HEK293 (cell line): Measurements from ENCODE around the gene MAP3K5.

Source experiments
- CTCF ChIA-PET: fragments of 350-600 bp; formaldehyde crosslinking; extraction: SDS; loops from one replicate; lab custom pipeline; 2021; ENCODE audit warnings: antibody characterized with exemption; lab: Yijun Ruan, JAX
- POLR2A ChIA-PET: fragments of 300-600 bp; formaldehyde crosslinking; extraction: SDS; loops from one replicate; lab custom pipeline; 2020; ENCODE audit warnings: antibody characterized with exemption, inconsistent platforms; lab: Yijun Ruan, JAX
- H3K27ac ChIP-seq: fragments of 200-500 bp; sonication (Bioruptor generic); 2 replicates; pipeline ENCODE4 v1.5.1; 2014; ENCODE audit warnings: low read depth, low read length, control low read depth, inconsistent platforms; ENCODE audit errors: extremely low read depth
- H3K36me3 ChIP-seq, 2 experiments: fragments of 200-500 bp in 1 of 2; sonication (Bioruptor generic) in 1 of 2; 1 replicate in 1 of 2; 2 replicates in 1 of 2; pipeline ENCODE4 v1.5.1; 2014 to 2017; ENCODE audit warnings: inconsistent platforms in 2 of 2, low read length in 2 of 2; ENCODE audit not compliant: control insufficient read depth in 2 of 2, insufficient read depth in 1 of 2
- H3K4me1 ChIP-seq: fragments of 200-500 bp; sonication (Bioruptor generic); 2 replicates; pipeline ENCODE4 v1.5.1; 2014; ENCODE audit warnings: mild to moderate bottlenecking, low read length, inconsistent platforms; ENCODE audit not compliant: control insufficient read depth, insufficient read depth
- H3K4me3 ChIP-seq: 2 replicates; pipeline ENCODE4 v1.5.1; 2011; ENCODE audit warnings: low read depth, mild to moderate bottlenecking, control low read depth, low read length, moderate library complexity
- H3K9me3 ChIP-seq: fragments of 200-500 bp; sonication (Bioruptor generic); 2 replicates; pipeline ENCODE4 v1.5.1; 2014; ENCODE audit warnings: low read depth, low read length, inconsistent platforms; ENCODE audit not compliant: control insufficient read depth, insufficient read depth
- HOXA7 ChIP-seq: sonication (generic); formaldehyde crosslinking; IDR thresholded peaks from 2 replicates; pipeline ENCODE4 v1.8.1; 2022; ENCODE audit warnings: missing genetic modification reagents, borderline replicate concordance
- IKZF3 ChIP-seq: fragments of 450-650 bp; IDR thresholded peaks from 2 replicates; pipeline ENCODE4 v1.5.0; 2018; ENCODE audit warnings: missing biosample characterization, mild to moderate bottlenecking, missing genetic modification characterization, moderate library complexity
- ZBTB17 ChIP-seq: fragments of 450-650 bp; formaldehyde crosslinking; IDR thresholded peaks from 2 replicates; pipeline ENCODE4 v1.5.1; 2016; ENCODE audit warnings: missing biosample characterization, missing genetic modification characterization
- ZBTB48 ChIP-seq: fragments of 450-650 bp; formaldehyde crosslinking; IDR thresholded peaks from 2 replicates; pipeline ENCODE4 v1.5.1; 2016; ENCODE audit warnings: missing biosample characterization, missing genetic modification characterization
- ZIC2 ChIP-seq: fragments of 450-650 bp; formaldehyde crosslinking; IDR thresholded peaks from 2 replicates; pipeline ENCODE4 v1.5.1; 2016; ENCODE audit warnings: missing biosample characterization, missing genetic modification characterization
- ZNF10 ChIP-seq: fragments of 450-650 bp; formaldehyde crosslinking; IDR thresholded peaks from 2 replicates; pipeline ENCODE4 v1.5.1; 2017; ENCODE audit warnings: missing biosample characterization, missing genetic modification characterization
- ZNF112 ChIP-seq: fragments of 450-650 bp; formaldehyde crosslinking; IDR thresholded peaks from 2 replicates; pipeline ENCODE4 v1.5.0; 2017; ENCODE audit warnings: missing biosample characterization, missing genetic modification characterization
- ZNF223 ChIP-seq: fragments of 450-650 bp; formaldehyde crosslinking; IDR thresholded peaks from 2 replicates; pipeline ENCODE4 v1.5.1; 2016; ENCODE audit warnings: missing biosample characterization, missing genetic modification characterization
- ZNF530 ChIP-seq: fragments of 450-650 bp; formaldehyde crosslinking; IDR thresholded peaks from 2 replicates; pipeline ENCODE4 v1.5.1; 2016; ENCODE audit warnings: low read depth, missing biosample characterization, missing genetic modification characterization
- ZNF544 ChIP-seq: fragments of 450-650 bp; formaldehyde crosslinking; IDR thresholded peaks from 2 replicates; pipeline ENCODE4 v1.5.0; 2017; ENCODE audit warnings: missing biosample characterization, missing genetic modification characterization
- ZNF768 ChIP-seq: fragments of 450-650 bp; formaldehyde crosslinking; IDR thresholded peaks from 2 replicates; pipeline ENCODE4 v1.5.1; 2018; ENCODE audit warnings: missing biosample characterization, mild to moderate bottlenecking, missing genetic modification characterization
- ZNF843 ChIP-seq: fragments of 450-650 bp; formaldehyde crosslinking; IDR thresholded peaks from 2 replicates; pipeline ENCODE4 v1.5.1; 2016; ENCODE audit warnings: missing biosample characterization, missing genetic modification characterization
- ZSCAN30 ChIP-seq: fragments of 450-650 bp; IDR thresholded peaks from 2 replicates; pipeline ENCODE4 v1.5.1; 2018; ENCODE audit warnings: missing biosample characterization, mild to moderate bottlenecking, missing genetic modification characterization, moderate library complexity
- TF ChIP-seq, protein P1 (sequence below): fragments of 450-650 bp; formaldehyde crosslinking; IDR thresholded peaks from 2 replicates; pipeline ENCODE4 v1.5.1; 2017; ENCODE audit warnings: missing biosample characterization, missing genetic modification characterization
- TF ChIP-seq, protein P2 (sequence below): fragments of 450-650 bp; formaldehyde crosslinking; IDR thresholded peaks from 2 replicates; pipeline ENCODE4 v1.5.1; 2016; ENCODE audit warnings: missing biosample characterization, missing genetic modification characterization, borderline replicate concordance
- TF ChIP-seq, protein P3 (sequence below): fragments of 450-650 bp; formaldehyde crosslinking; IDR thresholded peaks from 2 replicates; pipeline ENCODE4 v1.5.1; 2016; ENCODE audit warnings: missing biosample characterization, missing genetic modification characterization
- TF ChIP-seq, protein P4 (sequence below): fragments of 450-650 bp; formaldehyde crosslinking; IDR thresholded peaks from 2 replicates; pipeline ENCODE4 v1.5.1; 2016; ENCODE audit warnings: missing biosample characterization, missing genetic modification characterization
- TF ChIP-seq, protein P5 (sequence below): fragments of 450-650 bp; formaldehyde crosslinking; IDR thresholded peaks from 2 replicates; pipeline ENCODE4 v1.5.1; 2017; ENCODE audit warnings: missing biosample characterization, mild to moderate bottlenecking, missing genetic modification characterization, moderate library complexity
- TF ChIP-seq, protein P6 (sequence below): fragments of 450-650 bp; formaldehyde crosslinking; IDR thresholded peaks from 2 replicates; pipeline ENCODE4 v1.5.1; 2016; ENCODE audit warnings: missing biosample characterization, missing genetic modification characterization

MAP3K5 gene

DNA sequence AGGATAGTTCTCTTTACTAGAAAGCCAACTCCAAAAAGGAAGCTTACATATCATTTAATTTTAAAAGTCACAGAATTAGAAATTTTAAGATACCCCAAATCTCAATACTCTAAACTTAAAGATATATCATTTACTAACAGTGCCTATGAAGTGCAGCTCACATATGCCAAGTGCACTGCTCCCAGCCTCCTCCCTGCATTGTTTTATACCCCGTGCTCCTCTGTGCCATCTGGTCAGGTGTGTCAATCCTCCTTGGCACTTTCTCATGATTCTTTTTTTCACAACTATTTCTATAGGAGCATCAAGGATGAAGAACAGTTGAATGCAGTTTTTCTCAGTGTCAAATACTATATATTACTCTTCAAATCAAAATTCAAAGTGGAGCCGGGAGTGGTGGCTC is 250.9 kb downstream of the MAP3K5 start:
- TF ChIP-seq ZNF530 (no peak), HOXA7 (CRISPR knock-in tag) (no peak), ZNF768 (tag by site-specific recombination) (no peak), ZIC2 (tag by site-specific recombination) (no peak), ZSCAN30 (tag by site-specific recombination) (no peak), ZBTB17 (tag by site-specific recombination) (no peak)
- TF ChIP-seq, protein P1, sequence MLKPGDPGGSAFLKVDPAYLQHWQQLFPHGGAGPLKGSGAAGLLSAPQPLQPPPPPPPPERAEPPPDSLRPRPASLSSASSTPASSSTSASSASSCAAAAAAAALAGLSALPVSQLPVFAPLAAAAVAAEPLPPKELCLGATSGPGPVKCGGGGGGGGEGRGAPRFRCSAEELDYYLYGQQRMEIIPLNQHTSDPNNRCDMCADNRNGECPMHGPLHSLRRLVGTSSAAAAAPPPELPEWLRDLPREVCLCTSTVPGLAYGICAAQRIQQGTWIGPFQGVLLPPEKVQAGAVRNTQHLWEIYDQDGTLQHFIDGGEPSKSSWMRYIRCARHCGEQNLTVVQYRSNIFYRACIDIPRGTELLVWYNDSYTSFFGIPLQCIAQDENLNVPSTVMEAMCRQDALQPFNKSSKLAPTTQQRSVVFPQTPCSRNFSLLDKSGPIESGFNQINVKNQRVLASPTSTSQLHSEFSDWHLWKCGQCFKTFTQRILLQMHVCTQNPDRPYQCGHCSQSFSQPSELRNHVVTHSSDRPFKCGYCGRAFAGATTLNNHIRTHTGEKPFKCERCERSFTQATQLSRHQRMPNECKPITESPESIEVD = no peak
- TF ChIP-seq, protein P2, sequence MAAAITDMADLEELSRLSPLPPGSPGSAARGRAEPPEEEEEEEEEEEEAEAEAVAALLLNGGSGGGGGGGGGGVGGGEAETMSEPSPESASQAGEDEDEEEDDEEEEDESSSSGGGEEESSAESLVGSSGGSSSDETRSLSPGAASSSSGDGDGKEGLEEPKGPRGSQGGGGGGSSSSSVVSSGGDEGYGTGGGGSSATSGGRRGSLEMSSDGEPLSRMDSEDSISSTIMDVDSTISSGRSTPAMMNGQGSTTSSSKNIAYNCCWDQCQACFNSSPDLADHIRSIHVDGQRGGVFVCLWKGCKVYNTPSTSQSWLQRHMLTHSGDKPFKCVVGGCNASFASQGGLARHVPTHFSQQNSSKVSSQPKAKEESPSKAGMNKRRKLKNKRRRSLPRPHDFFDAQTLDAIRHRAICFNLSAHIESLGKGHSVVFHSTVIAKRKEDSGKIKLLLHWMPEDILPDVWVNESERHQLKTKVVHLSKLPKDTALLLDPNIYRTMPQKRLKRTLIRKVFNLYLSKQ (tag by site-specific recombination) = no peak
- CTCF ChIA-PET = interaction anchor here (0.6 to 1.6 kb wide), 5 partner anchors 8 to 224 kb away, joined by 3 to 7 read pairs (median 3); partner anchors contain the start of gene MAP7

DNA sequence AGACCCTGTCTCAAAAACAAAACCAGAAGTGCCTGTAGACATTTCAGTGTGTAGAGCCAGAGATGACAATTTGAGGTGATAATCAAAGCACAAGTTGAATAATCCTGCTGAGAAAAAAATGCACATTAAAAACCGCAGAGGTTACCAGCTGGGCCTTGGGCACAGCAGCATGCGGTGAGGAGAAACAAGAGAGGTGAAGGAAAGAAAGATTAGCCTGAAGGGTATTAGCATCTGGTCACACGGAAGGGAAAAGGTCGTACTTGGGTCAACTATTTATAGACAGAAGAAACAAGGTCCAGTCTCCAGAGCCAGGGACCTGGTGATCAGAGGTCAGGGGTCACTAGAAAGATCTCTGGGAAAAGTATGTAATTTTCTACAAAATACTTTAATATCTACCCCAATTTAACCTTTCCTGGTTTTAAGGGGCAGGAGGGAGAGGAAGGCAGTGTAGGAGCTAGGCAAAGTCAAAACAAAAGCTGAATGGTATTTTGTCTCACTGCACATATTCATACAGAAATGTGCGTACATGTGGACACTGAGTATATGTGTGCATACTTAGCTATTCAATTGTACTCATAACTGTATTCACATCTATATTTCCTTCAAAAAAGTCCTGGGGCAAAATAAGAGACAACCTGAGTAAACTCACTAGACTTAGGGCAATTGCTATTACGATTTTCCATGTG is 252.2 kb downstream of the MAP3K5 start:
- no peak overlapping the region for H3K27ac ChIP-seq
- H3K36me3 ChIP-seq = peaks cover 0 to 3% of the 10 kb centered on the region in 2 experiments; a peak in 1 of 3 replicates
- ChIA-PET POLR2A (interaction anchor here (0.7 to 1.8 kb wide), 3 partner anchors 9 to 250 kb away, joined by 3 to 4 read pairs (median 3); partner anchors contain the start of genes BCLAF1 and MAP7), CTCF (interaction anchor here (1.2 to 2.0 kb wide), 3 partner anchors 10 to 252 kb away, joined by 3 to 8 read pairs (median 7); partner anchors contain the start of genes MAP3K5 and MAP7)
- no peak overlapping the region for H3K4me3 ChIP-seq
- H3K9me3 ChIP-seq = no peaks in the 10 kb centered on the region
- TF ChIP-seq ZIC2 (tag by site-specific recombination) = peak; percentile 88
- TF ChIP-seq, protein P3, sequence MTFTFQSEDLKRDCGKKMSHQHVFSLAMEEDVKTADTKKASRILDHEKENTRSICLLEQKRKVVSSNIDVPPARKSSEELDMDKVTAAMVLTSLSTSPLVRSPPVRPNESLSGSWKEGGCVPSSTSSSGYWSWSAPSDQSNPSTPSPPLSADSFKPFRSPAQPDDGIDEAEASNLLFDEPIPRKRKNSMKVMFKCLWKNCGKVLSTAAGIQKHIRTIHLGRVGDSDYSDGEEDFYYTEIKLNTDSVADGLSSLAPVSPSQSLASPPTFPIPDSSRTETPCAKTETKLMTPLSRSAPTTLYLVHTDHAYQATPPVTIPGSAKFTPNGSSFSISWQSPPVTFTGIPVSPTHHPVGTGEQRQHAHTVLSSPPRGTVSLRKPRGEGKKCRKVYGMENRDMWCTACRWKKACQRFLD = no peak
- TF ChIP-seq IKZF3 (tag by site-specific recombination) = peak; percentile 60
- TF ChIP-seq ZNF10 (tag by site-specific recombination) = 0 out of 2 replicates have a peak, but pooled peaks have one; percentile 32
- peaks cover 8% of the 10 kb centered on the region for H3K4me1 ChIP-seq

More for the DNA sequence above, 250.9 kb downstream of the MAP3K5 start:
- Histone ChIP-seq H3K9me3 (no peaks in the 10 kb centered on the region), H3K27ac (no peak overlapping the region), H3K4me1 (peaks cover 9% of the 10 kb centered on the region), H3K4me3 (no peak overlapping the region), H3K36me3 (peaks cover 0 to 3% of the 10 kb centered on the region in 2 experiments; a peak in 1 of 3 replicates)
- POLR2A ChIA-PET = no interaction called here

DNA sequence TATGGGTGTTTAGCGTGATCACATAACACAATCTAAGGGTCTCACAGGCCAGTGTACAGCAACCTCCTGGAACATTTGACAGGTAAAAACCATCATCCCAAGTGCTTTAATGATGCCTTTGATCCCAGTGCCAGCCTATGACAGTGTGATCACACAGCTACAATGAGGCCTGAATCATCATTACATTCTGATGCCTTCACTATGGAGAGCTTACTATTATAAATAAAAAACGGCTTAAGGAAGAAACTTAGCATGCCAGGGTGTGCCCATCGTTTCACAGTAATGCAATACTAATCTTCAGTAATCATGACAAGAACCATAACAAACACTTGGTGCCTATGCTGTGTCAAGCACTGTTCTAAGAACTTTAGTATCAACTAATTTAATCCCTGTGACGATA is 253.4 kb downstream of the MAP3K5 start:
- POLR2A ChIA-PET = interaction anchor here (1.5 to 1.8 kb wide), 2 partner anchors 10 to 11 kb away, joined by 3 to 4 read pairs; partner anchors contain the start of gene MAP7
- H3K27ac ChIP-seq = no peak overlapping the region
- no peak overlapping the region for H3K4me3 ChIP-seq
- peaks cover 0 to 3% of the 10 kb centered on the region in 2 experiments; a peak in 1 of 3 replicates for H3K36me3 ChIP-seq
- H3K9me3 ChIP-seq = no peaks in the 10 kb centered on the region
- H3K4me1 ChIP-seq = peaks cover 8% of the 10 kb centered on the region
- CTCF ChIA-PET = interaction anchor here (1.4 to 2.0 kb wide), 2 partner anchors 8 to 253 kb away, joined by 6 to 8 read pairs; partner anchors contain the start of gene MAP3K5
- no peak for TF ChIP-seq ZNF843 (tag by site-specific recombination)
- TF ChIP-seq ZBTB48 (tag by site-specific recombination) = no peak
- TF ChIP-seq, protein P4, sequence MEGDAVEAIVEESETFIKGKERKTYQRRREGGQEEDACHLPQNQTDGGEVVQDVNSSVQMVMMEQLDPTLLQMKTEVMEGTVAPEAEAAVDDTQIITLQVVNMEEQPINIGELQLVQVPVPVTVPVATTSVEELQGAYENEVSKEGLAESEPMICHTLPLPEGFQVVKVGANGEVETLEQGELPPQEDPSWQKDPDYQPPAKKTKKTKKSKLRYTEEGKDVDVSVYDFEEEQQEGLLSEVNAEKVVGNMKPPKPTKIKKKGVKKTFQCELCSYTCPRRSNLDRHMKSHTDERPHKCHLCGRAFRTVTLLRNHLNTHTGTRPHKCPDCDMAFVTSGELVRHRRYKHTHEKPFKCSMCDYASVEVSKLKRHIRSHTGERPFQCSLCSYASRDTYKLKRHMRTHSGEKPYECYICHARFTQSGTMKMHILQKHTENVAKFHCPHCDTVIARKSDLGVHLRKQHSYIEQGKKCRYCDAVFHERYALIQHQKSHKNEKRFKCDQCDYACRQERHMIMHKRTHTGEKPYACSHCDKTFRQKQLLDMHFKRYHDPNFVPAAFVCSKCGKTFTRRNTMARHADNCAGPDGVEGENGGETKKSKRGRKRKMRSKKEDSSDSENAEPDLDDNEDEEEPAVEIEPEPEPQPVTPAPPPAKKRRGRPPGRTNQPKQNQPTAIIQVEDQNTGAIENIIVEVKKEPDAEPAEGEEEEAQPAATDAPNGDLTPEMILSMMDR (tag by site-specific recombination) = no peak
- TF ChIP-seq ZNF530 = no peak
- no peak for TF ChIP-seq ZNF223
- TF ChIP-seq, protein P5, sequence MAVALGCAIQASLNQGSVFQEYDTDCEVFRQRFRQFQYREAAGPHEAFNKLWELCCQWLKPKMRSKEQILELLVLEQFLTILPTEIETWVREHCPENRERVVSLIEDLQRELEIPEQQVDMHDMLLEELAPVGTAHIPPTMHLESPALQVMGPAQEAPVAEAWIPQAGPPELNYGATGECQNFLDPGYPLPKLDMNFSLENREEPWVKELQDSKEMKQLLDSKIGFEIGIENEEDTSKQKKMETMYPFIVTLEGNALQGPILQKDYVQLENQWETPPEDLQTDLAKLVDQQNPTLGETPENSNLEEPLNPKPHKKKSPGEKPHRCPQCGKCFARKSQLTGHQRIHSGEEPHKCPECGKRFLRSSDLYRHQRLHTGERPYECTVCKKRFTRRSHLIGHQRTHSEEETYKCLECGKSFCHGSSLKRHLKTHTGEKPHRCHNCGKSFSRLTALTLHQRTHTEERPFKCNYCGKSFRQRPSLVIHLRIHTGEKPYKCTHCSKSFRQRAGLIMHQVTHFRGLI (tag by site-specific recombination) = no peak
- TF ChIP-seq ZNF544 = no peak
- no peak for TF ChIP-seq ZNF112
- TF ChIP-seq, protein P6, sequence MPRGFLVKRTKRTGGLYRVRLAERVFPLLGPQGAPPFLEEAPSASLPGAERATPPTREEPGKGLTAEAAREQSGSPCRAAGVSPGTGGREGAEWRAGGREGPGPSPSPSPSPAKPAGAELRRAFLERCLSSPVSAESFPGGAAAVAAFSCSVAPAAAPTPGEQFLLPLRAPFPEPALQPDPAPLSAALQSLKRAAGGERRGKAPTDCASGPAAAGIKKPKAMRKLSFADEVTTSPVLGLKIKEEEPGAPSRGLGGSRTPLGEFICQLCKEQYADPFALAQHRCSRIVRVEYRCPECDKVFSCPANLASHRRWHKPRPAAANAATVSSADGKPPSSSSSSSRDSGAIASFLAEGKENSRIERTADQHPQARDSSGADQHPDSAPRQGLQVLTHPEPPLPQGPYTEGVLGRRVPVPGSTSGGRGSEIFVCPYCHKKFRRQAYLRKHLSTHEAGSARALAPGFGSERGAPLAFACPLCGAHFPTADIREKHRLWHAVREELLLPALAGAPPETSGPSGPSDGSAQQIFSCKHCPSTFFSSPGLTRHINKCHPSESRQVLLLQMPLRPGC (tag by site-specific recombination) = no peak
